Ectodermal cell (in vitro differentiated cells): Measurements from ENCODE around the gene PXYLP1.

Source experiments
- H3K27ac ChIP-seq: 2 replicates; pipeline ENCODE4 v1.7.0; 2013; ENCODE audit warnings: mild to moderate bottlenecking, low read depth, low read length; ENCODE audit not compliant: insufficient read depth, poor library complexity, severe bottlenecking
- H3K27me3 ChIP-seq: 2 replicates; pipeline ENCODE4 v1.7.0; 2013; ENCODE audit warnings: mild to moderate bottlenecking, low read length; ENCODE audit not compliant: insufficient read depth, control insufficient read depth, poor library complexity, severe bottlenecking
- H3K36me3 ChIP-seq: one replicate; pipeline ENCODE4 v1.7.0; 2013; ENCODE audit warnings: low read length; ENCODE audit not compliant: control insufficient read depth, insufficient read depth
- H3K4me1 ChIP-seq: one replicate; pipeline ENCODE4 v1.7.0; 2013; ENCODE audit warnings: low read length; ENCODE audit not compliant: control insufficient read depth, insufficient read depth
- H3K4me3 ChIP-seq: 2 replicates; pipeline ENCODE4 v1.7.0; 2013; ENCODE audit warnings: low read depth, low read length, control low read depth; ENCODE audit not compliant: insufficient read depth
- H3K9me3 ChIP-seq: 2 replicates; pipeline ENCODE4 v1.7.0; 2013; ENCODE audit warnings: mild to moderate bottlenecking, low read length, moderate library complexity; ENCODE audit not compliant: control insufficient read depth
- WGBS, 2 experiments: methylation state at CpG; one replicate each; pipeline ENCODE4 v1.1.7; 2013; ENCODE audit warnings: missing lambda C conversion rate in 2 of 2; 5-methylcytosine and 5-hydroxymethylcytosine counted together

Gene PXYLP1

DNA sequence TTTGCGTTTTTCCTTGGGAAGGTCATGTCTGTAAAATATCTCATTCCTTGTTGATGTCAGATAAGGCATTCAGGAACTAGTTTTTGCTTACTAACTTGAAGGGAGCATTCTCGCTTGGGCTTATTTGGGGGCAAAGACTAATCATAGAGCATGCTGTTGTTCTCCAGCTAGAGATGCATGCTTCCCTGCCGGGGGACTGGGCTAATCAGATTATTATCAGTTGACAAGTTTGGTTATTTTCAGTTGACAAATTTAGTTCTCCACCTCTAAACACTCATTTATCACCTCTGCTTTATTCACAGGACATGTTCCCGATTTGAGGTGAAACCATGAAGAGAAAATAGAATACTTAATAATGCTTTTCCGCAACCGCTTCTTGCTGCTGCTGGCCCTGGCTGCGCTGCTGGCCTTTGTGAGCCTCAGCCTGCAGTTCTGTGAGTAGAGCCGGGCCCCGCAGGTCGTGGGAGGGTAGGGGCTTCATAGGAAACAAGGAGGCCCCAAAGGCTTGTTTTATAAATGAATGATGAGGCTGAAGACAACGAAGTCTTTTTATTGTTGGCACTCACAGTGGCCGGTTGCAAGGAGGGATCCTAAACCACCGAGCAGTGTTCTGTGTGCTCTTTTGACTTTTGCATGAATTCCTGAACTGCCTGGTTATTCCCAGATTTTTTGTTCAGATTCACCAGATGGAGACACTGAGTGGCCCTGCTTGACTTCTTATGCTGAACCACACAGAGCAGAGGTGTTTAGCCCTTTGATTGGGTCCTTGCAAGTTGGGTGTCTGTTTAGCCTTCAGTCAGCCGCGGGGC lies 28.4 kb downstream of the PXYLP1 start:
- peak overlapping the region; percentile 69 for H3K27ac ChIP-seq

DNA sequence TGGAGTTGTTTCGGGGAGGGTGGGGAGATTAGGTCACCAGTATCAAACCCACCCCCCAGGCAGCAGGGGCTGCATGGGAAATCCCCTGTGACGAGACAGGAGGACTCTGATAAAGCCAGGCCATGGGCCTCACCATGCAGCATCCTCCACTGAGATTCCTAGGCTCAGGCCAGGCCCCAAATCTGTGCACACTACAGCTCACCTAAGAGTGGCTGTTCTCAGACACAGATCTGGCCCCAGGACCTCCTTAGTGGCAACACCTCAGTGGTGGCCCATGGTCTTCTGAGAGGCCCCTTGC lies 29.0 kb downstream of the PXYLP1 start:
- no peaks in the 10 kb centered on the region for H3K9me3 ChIP-seq
- no peaks in the 10 kb centered on the region for H3K36me3 ChIP-seq
- peak overlapping the region; percentile 44 for H3K27ac ChIP-seq
- H3K4me1 ChIP-seq = peaks cover 20% of the 10 kb centered on the region
- WGBS, 2 experiments = 82 to 85% methylated on average over 2 of the region's 2 CpGs
- no peak overlapping the region for H3K4me3 ChIP-seq
- H3K27me3 ChIP-seq = no peaks in the 10 kb centered on the region

More for the DNA sequence above, 28.4 kb downstream of the PXYLP1 start:
- 84 to 86% methylated on average over 15 of the region's 15 CpGs for WGBS, 2 experiments
- Histone ChIP-seq H3K9me3 (no peaks in the 10 kb centered on the region), H3K36me3 (no peaks in the 10 kb centered on the region), H3K27me3 (no peaks in the 10 kb centered on the region), H3K4me1 (peaks cover 20% of the 10 kb centered on the region), H3K4me3 (no peak overlapping the region)

DNA sequence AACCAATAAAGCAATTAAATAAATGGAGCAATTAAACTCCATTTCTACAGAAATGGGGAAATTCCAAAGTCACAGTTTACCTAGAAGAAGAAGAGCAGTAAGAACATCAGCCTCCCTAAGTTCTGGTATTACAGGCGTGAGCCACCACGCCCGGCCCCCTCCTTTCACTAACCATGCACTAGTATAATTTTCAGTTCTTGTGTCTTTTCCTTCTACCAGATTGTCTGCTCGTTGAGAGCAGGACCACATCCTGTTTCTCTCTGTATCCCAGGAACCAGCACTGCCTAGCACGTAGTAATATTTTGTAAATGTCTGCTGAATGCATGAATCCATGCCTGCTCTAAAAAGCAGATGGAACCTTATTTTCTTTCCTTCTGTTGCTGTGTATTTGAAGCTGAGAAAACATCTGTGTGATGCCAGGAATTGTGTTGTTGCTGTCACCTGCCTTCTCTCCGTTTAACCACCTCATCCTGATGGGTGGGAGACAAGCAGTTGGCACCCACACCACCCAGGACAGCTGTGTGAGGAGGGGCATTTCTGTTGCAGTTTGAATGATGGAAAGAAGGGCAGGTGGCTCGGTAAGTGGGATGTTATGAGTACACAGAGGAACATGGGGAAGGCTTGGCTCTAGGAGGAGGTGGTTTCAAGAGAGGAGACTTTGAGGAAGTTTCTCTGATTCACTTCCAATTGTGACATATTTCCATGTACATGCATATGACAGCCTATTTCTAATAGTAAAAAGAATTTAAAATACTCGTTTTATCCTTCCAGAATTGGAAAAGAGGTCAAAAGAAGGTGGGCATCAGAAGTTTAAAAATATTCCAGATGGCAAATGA lies 30.1 kb downstream of the PXYLP1 start:
- H3K27ac ChIP-seq = no peak overlapping the region
- H3K9me3 ChIP-seq = no peaks in the 10 kb centered on the region
- peaks cover 10% of the 10 kb centered on the region for H3K4me1 ChIP-seq
- no peaks in the 10 kb centered on the region for H3K36me3 ChIP-seq
- no peak overlapping the region for H3K4me3 ChIP-seq
- H3K27me3 ChIP-seq = no peaks in the 10 kb centered on the region
- WGBS, 2 experiments = 94 to 97% methylated on average over 8 of the region's 8 CpGs

DNA sequence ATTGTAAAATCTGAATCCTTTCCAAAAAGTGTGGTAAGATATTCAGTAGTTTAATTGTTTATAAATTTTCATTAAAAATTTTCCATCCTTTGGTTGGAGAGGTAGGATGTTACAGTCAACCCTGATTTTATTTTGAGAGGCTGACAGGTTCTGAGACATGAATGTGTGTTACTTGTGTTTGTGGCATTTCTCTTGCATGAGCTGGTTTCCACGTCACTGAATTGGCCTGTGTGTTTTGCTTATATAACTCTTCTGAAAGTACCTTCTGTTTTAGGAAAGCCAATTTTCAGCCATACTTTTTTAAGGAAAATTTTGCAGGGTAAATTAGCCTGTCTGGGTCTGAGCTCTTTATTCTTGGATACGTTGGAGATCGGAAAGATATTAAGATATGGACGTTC lies 30.7 kb downstream of the PXYLP1 start:
- Histone ChIP-seq H3K9me3 (no peaks in the 10 kb centered on the region), H3K36me3 (no peaks in the 10 kb centered on the region)
- 92 to 94% methylated on average over 4 of the region's 4 CpGs for WGBS, 2 experiments

DNA sequence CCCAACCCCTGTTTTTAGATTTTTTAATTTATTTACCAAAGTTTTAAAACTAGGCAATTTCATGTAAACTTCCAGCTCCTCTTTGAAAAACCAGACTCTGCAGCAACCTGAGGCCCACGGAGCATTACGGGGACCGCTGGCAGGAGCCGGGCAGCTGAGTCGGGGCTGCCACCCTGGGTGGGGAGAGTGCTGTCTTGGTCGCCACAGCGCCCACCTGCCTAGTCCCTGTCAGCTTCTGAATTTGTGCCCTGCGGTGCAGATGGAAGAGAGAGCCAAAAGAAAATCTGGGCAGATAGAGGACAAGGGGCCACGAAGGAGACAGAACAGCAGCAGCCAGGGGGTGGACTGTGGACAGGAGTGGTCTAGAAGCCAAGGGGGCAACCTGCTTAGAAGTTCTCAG lies 34.6 kb downstream of the PXYLP1 start:
- Histone ChIP-seq H3K27me3 (no peaks in the 10 kb centered on the region), H3K9me3 (no peaks in the 10 kb centered on the region), H3K4me3 (no peak overlapping the region), H3K36me3 (no peaks in the 10 kb centered on the region), H3K4me1 (no peaks in the 10 kb centered on the region), H3K27ac (no peak overlapping the region)
- WGBS, 2 experiments = 95% methylated on average over 9 of the region's 9 CpGs

More for the DNA sequence above, 30.7 kb downstream of the PXYLP1 start:
- Histone ChIP-seq H3K27ac (no peak overlapping the region), H3K4me3 (no peak overlapping the region), H3K27me3 (no peaks in the 10 kb centered on the region), H3K4me1 (peaks cover 10% of the 10 kb centered on the region)

GRCh38 chr3:141266797-141267555 lies 35.4 kb downstream of the PXYLP1 start:
- Histone ChIP-seq H3K36me3 (no peaks in the 10 kb centered on the region), H3K27me3 (no peaks in the 10 kb centered on the region)
- WGBS, 2 experiments = 93 to 94% methylated on average over 13 of the region's 13 CpGs

GRCh38 chr3:141267629-141268028 lies 36.0 kb downstream of the PXYLP1 start:
- no peaks in the 10 kb centered on the region for H3K36me3 ChIP-seq

More at GRCh38 chr3:141266797-141267555, 35.4 kb downstream of the PXYLP1 start:
- H3K27ac ChIP-seq = no peak overlapping the region
- no peaks in the 10 kb centered on the region for H3K4me1 ChIP-seq
- H3K4me3 ChIP-seq = no peak overlapping the region
- no peaks in the 10 kb centered on the region for H3K9me3 ChIP-seq

DNA sequence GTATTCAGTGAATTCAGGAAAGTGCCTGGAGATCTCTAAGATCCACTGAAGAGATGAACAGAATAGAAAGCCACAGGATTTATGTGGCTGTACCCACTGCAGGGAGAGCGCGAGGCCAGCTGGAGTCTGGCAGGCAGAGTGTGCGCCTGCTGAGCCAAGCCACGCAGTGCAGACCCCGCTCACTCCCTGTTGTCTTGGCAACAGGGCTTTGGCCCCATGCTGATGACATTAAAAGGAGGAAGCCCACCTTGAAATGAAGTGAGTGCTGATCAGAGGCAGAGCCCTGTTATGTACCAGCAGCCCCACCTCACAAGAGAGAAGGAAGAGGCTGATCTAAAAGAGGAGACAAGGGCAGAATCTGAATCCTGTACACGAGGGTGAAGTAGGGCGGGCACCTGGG lies 36.7 kb downstream of the PXYLP1 start:
- H3K4me1 ChIP-seq = no peaks in the 10 kb centered on the region
- no peak overlapping the region for H3K4me3 ChIP-seq
- no peaks in the 10 kb centered on the region for H3K27me3 ChIP-seq
- WGBS, 2 experiments = 77 to 80% methylated on average over 7 of the region's 7 CpGs
- no peaks in the 10 kb centered on the region for H3K36me3 ChIP-seq
- H3K9me3 ChIP-seq = no peaks in the 10 kb centered on the region
- H3K27ac ChIP-seq = no peak overlapping the region

More at GRCh38 chr3:141267629-141268028, 36.0 kb downstream of the PXYLP1 start:
- H3K4me3 ChIP-seq = no peak overlapping the region
- no peaks in the 10 kb centered on the region for H3K27me3 ChIP-seq
- no peaks in the 10 kb centered on the region for H3K4me1 ChIP-seq
- no peak overlapping the region for H3K27ac ChIP-seq
- no peaks in the 10 kb centered on the region for H3K9me3 ChIP-seq

GRCh38 chr3:141268791-141269190 lies 37.2 kb downstream of the PXYLP1 start:
- Histone ChIP-seq H3K4me3 (no peak overlapping the region), H3K9me3 (no peaks in the 10 kb centered on the region), H3K36me3 (no peaks in the 10 kb centered on the region), H3K4me1 (peaks cover 2% of the 10 kb centered on the region), H3K27ac (no peak overlapping the region), H3K27me3 (no peaks in the 10 kb centered on the region)
- 93 to 98% methylated on average over 4 of the region's 4 CpGs for WGBS, 2 experiments

DNA sequence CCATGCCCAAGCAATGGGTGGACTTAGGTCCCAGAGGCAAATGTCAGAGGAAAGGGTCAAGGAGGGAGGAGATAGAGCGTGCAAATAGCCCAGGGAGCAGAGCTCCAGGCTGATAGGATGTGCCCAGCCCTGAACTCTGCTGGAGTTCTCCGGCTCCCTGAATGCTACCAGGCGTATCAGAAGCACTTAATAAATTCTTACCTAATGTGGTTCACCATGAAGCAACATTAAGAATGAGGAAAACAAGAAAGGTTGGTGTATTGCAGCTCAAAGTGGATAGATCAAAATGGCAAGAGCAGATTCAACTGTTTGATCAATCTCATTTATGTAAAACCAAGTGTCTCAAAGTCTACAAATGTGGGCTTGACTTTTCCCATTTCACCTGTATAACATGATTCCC lies 38.3 kb downstream of the PXYLP1 start:
- no peaks in the 10 kb centered on the region for H3K27me3 ChIP-seq
- H3K27ac ChIP-seq = no peak overlapping the region
- no peak overlapping the region for H3K4me3 ChIP-seq
- H3K4me1 ChIP-seq = peaks cover 6% of the 10 kb centered on the region
- no peaks in the 10 kb centered on the region for H3K9me3 ChIP-seq
- H3K36me3 ChIP-seq = no peaks in the 10 kb centered on the region
- WGBS, 2 experiments = 91% methylated on average over 3 of the region's 3 CpGs
